Pons (tissue), 1 donor: ENCODE results near the gene TGFB1I1.
"Not testable (repeated sequence)": the region's sequence is repeated elsewhere in the genome, so short reads cannot be mapped to it uniquely, and the experiment has no call there.

Source experiments
- DNase-seq: peaks from one replicate; pipeline ENCODE4 v3.0.0-alpha.2; 2016; ENCODE audit warnings: low spot score

The TGFB1I1 gene

DNA sequence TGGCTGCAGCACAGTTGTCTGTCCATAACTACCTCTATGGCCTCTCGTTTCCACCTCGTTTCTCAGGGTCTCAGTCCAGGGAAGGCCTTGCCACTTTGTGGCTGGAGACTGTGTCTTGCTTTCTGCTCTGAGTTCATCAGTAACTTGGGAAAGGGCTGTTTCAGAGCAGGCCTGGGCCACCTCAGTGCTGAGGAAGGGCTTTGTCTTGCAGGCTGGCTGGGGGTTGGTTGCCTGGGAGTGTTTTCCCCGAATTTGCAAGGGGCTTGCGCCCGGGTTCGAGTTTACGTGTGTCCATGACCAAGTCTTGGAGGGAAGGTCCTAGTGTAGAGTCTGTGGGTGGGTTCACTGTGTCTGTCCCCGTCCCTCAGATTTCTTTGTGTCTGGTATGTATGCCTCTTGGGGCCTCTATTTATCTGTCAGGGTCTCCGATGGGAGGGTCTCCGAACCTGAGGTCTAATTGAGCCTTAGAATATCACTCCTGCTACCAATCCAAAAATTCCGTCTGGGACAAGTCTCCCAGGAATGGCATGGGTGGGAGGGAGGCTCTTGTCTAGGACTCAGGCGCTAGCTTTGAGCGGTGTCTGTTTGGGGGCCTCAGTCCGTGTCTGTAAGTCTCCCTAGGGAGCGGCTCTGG lies 594 bp upstream of the TGFB1I1 start:
- DNase-seq: no peak

- no peak for DNase-seq
Observed at GRCh38 chr16:31472709-31473203, 804 bp downstream of the TGFB1I1 start.

DNA sequence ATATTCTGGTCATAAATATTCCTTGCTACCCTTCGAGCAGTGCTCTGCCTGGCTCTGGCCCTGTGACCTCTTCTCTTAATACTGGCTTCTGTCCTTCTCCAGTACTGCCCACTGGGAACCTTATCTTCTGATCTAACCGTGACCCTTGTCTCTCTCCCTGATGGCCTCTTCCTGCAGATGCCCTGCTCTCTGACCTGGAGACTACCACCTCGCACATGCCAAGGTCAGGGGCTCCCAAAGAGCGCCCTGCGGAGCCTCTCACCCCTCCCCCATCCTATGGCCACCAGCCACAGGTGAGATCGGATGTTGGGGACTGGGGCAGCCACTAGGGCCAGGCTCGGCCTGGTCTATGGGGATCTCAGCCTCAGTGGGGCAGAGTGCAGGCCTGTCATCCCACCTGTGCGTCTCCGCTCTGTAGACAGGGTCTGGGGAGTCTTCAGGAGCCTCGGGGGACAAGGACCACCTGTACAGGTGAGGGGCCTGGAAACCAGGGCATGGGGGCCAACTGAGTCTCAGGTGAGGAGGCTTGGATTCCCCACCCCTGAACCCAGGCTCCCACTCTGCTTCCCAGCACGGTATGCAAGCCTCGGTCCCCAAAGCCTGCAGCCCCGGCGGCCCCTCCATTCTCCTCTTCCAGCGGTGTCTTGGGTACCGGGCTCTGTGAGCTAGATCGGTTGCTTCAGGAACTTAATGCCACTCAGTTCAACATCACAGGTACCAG lies 1.5 kb downstream of the TGFB1I1 start:
- no peak for DNase-seq

- no peak for DNase-seq
Observed at GRCh38 chr16:31474173-31474714, 2.3 kb downstream of the TGFB1I1 start.

DNA sequence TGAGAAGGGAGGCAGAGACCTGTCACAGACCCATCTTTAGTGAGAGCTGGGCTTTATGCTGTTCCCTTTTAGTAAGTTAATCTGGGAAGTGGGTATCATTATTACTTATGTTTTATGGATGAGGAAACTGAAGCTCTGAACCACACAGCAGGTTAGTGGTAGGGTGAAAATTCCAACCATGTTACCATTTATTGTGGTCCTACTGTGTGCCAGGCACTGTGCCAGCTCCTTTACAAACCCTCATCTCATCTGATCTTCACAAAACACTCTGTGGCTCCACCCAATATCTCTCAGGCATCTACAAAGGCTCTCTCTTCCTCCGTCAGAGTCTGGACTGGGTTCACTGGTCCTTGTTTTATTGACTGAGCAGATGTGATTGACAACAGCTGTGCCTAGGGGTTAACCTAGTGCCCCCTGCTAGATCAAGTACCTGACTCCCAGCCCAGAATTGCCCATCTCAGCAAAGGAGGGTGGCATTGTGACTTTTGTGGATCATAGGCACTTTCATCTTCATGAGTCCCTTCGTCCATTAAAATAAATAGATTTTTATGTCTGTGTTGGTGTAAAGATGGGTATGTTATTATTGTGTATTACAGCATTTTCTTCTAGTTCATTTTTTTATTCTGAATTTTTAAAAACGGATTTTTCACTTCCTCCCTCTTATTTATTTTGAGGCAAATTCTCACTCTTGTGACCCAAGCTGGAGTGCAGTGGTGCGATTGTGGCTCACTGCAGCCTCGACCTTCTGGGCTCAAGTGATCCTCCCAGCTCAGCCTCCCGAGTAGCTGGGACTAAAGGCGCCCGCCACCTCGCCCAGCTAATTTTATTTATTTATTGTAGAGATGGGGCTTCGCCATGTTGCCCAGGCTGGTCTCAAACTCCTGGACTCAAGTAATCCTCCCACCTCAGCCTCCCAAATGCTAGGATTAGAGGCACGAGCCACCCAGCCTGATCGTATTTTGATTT lies 3.1 kb downstream of the TGFB1I1 start:
- DNase-seq: no peak

DNA sequence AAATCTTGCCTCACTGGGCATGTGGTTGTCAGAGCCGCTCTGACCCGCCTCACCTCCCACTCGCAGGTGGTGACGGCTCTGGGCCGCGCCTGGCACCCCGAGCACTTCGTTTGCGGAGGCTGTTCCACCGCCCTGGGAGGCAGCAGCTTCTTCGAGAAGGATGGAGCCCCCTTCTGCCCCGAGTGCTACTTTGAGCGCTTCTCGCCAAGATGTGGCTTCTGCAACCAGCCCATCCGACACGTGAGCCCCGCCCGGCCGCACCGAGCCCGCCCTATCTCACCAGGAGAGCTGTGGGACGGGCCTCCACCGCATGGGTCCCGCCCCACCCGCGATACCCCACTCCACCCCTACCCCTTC lies 4.0 kb downstream of the TGFB1I1 start:
- no peak for DNase-seq

- no peak for DNase-seq
Observed at GRCh38 chr16:31476303-31477219, 4.6 kb downstream of the TGFB1I1 start.

GRCh38 chr16:31477220-31478216 lies 5.6 kb downstream of the TGFB1I1 start:
- no peak for DNase-seq

- no peak for DNase-seq
Observed at GRCh38 chr16:31478956-31479355, 7.0 kb downstream of the TGFB1I1 start.

GRCh38 chr16:31479751-31480150 lies 7.8 kb downstream of the TGFB1I1 start:
- DNase-seq: no peak

- DNase-seq: no peak
Observed at GRCh38 chr16:31480851-31481536, 9.0 kb downstream of the TGFB1I1 start.

DNA sequence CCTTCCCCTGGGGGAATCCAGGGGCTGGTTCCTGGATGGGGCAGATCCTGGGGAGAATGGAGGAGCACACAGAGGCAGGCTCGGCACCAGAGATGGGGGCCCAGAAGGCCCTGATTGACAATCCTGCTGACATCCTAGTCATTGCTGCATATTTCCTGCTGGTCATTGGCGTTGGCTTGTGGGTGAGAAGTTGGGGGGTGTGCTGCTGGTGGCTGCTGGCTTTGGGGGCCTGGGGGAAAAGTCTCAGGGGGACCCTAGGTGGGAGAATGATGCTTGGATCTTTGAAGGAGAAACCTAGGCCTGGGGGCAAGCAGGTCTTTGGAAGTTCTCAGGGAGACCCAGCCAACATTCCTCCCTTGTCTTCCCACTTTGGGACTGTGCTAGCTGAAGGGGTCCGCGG lies 11.1 kb downstream of the TGFB1I1 start, which contains the start of gene SLC5A2:
Gene SLC5A2 (plus strand): TSS at position 43 of the 400 bp plus-strand sequence. CDS start 14 bp downstream, at position 57.
- DNase-seq: no peak

GRCh38 chr16:31484048-31484447 lies 12.1 kb downstream of the TGFB1I1 start:
- not testable (repeated sequence) for DNase-seq

DNA sequence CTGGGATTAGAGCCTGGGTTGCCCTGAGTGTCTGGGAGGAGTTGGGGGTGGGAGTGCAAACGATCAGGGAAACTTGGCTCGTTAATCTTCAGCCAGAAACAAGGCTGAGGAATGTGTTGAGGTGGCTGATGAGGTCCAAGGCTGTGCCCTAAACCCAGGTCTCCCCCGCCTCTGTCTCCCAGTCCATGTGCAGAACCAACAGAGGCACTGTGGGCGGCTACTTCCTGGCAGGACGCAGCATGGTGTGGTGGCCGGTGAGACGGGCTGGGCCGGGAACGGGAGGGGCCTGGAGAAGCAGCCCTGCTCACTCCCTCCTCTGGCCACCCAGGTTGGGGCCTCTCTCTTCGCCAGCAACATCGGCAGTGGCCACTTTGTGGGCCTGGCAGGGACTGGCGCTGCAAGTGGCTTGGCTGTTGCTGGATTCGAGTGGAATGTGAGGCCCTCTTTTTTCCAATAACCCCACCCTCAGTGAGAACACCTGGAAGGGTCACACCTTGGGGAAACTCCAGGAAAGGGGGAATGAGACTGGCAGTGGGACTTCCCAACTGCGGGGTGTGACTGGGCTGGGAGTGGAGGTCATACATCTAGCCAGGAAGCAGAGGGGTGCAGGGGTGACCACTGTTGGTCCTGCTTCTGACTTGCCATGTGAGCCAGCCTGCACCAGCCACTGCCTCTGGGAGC lies 12.7 kb downstream of the TGFB1I1 start:
- DNase-seq: no peak

DNA sequence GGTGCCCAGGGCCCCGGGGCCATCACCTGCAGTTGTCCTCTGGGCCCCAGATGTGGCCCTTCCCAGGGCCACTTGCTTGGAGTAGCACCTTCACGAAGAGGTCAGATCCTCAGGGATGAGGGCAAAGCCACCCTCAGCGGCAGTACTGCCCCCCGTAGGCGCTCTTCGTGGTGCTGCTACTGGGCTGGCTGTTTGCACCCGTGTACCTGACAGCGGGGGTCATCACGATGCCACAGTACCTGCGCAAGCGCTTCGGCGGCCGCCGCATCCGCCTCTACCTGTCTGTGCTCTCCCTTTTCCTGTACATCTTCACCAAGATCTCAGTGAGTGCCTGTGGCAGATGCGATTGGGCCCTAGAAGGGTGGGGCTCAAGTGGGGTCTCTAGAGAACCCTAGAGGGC lies 13.6 kb downstream of the TGFB1I1 start:
- DNase-seq: no peak

DNA sequence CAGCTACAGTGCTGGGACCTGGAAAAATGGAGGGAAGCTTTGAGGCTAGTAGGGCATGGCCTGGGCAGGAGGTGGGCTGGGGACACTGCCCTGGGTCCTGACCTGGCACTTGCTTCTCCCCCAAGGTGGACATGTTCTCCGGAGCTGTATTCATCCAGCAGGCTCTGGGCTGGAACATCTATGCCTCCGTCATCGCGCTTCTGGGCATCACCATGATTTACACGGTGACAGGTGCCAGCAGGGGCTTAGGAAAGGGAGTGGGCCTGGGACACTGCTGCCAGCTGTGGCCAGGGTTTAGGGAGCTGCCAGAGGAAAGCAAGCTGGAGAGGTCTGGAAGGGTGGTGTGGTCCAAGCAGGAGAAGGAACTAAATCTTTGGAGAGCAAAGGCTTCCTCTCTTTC lies 14.1 kb downstream of the TGFB1I1 start:
- no peak for DNase-seq

- DNase-seq: no peak
Observed at GRCh38 chr16:31487071-31487719, 15.2 kb downstream of the TGFB1I1 start.
